Adrenal gland (tissue), 12 donors: ENCODE data around the gene LRRC56. TPM values are rescaled to one million over a fixed set of nuclear protein-coding genes. Genes with fewer than 3 reads are reported as not detected.

ENCODE experiments used
- DNase-seq, 7 donors: peaks; one replicate each; pipeline ENCODE4 v3.0.0-alpha.2; 2019 to 2020
- H3K27ac ChIP-seq, 5 donors: fragments of 200-600 bp; sonication (generic) in 4 of 5; 1 replicate in 3 of 5; 2 replicates in 2 of 5; pipeline versions ENCODE4 v1.5.1 to v1.8.0; 2016 to 2020; ENCODE audit warnings: mild to moderate bottlenecking in 1 of 5
- H3K27me3 ChIP-seq: fragments of 200-600 bp; 2 replicates; pipeline ENCODE4 v1.8.0; 2021
- H3K36me3 ChIP-seq, 2 donors: fragments of 200-600 bp; replicated peaks in 1 of 2; 1 replicate in 1 of 2; 2 replicates in 1 of 2; pipeline versions ENCODE4 v1.5.1 to v1.8.0; 2018 to 2022
- H3K4me1 ChIP-seq, 2 donors: fragments of 200-600 bp; replicated peaks in 1 of 2; 1 replicate in 1 of 2; 2 replicates in 1 of 2; pipeline versions ENCODE4 v1.5.1 to v1.8.0; 2018 to 2021
- H3K4me3 ChIP-seq, 4 donors: fragments of 200-600 bp; sonication (generic) in 3 of 4; one replicate each; pipeline ENCODE4 v1.5.1; 2016 to 2018
- H3K9me3 ChIP-seq, 3 donors: fragments of 200-600 bp; sonication (generic) in 1 of 3; replicated peaks in 1 of 3; 1 replicate in 2 of 3; 2 replicates in 1 of 3; pipeline versions ENCODE4 v1.5.1 to v1.8.0; 2016 to 2021
- CTCF ChIP-seq, 6 experiments: fragments of 450-650 bp in 4 of 6; fragments of 200-600 bp in 2 of 6; sonication (generic) in 1 of 6; IDR thresholded peaks; 1 replicate in 5 of 6; 2 replicates in 1 of 6; pipeline versions ENCODE4 v1.5.1 to v1.8.0; 2016 to 2021; ENCODE audit warnings: antibody characterized with exemption in 6 of 6, mild to moderate bottlenecking in 2 of 6, moderate library complexity in 1 of 6
- POLR2A ChIP-seq, 2 donors: fragments of 450-650 bp; IDR thresholded peaks; one replicate each; pipeline ENCODE4 v1.6.1; 2017; ENCODE audit warnings: antibody characterized with exemption in 2 of 2, mild to moderate bottlenecking in 2 of 2, moderate library complexity in 1 of 2
- WGBS, 4 donors: extraction: QIAGEN DNeasy Blood & Tissue Kit in 2 of 4; methylation state at CpG; one replicate each; pipeline versions ENCODE4 v1.1.5 to v1.1.7; 2013 to 2017; 5-methylcytosine and 5-hydroxymethylcytosine counted together
- intact Hi-C, 2 donors: fragments of 100-400 bp; cut with DNase I; formaldehyde crosslinking; loops; one replicate each; pipeline versions ENCODE4 v1.14.1 to v1.15.0; 2022 to 2023
- polyA plus RNA-seq, 3 donors: library from polyadenylated mRNA; stranded (reverse); fragments of 200-250 nt in 2 of 3; fragments of 350-450 nt in 1 of 3; fragmentation: Illumina TruSeq in 1 of 3; extraction: RNeasy Lipid Tissue Mini Kit (QIAGEN cat#74804) in 1 of 3; gene quantifications; one replicate each; pipeline ENCODE4 v1.2.3, GENCODE V29; 2013 to 2014
- total RNA-seq, 9 donors: library from RNA; depleted of rRNA in 4 of 9; stranded (reverse); fragments of >200 nt in 4 of 9; fragments of 120-200 nt in 1 of 9; fragmentation: NEBNext Ultra II Directional in 1 of 9; extraction: Animal tissue kit (Norgen Biotek cat#: 25700) in 1 of 9; gene quantifications; one replicate each; pipeline versions ENCODE4 v1.1.0 to v1.2.4, GENCODE V29; 2013 to 2023
- donor health status: healthy with polysubstance abuse.
- donor health status: Bipolar disorder and iron deficiency.
- donor health status: DM: yes; HTN: yes; CAD: no.
- donor health status: DM: no; HTN: no; CAD: no.
- donor health status: DM: no; HTN: no; CAD: no.
- donor health status: DM: yes; HTN: yes; CAD: no.

Gene LRRC56
- total and polyA plus RNA-seq, 12 donors, result 0.32 to 4.3 (median 0.96) TPM; not detected in 2

GRCh38 chr11:551596-551995 is 14.3 kb downstream of the LRRC56 start:
- Histone ChIP-seq H3K4me1 (peaks cover 0 to 14% of the 10 kb centered on the region in 2 donors), H3K9me3 (no peaks in the 10 kb centered on the region), H3K27ac (no peak overlapping the region), H3K4me3 (no peak overlapping the region), H3K36me3 (no peaks in the 10 kb centered on the region), H3K27me3 (peaks cover 24% of the 10 kb centered on the region)
- intact Hi-C loops, result loop anchor here (5.0 to 10.0 kb wide), 2 partner anchors 171 to 173 kb away; no protein-coding TSS in a partner anchor
- no peak for DNase-seq
- TF ChIP-seq CTCF (IDR thresholded peaks at IDR 0.05), result no peak
- TF ChIP-seq POLR2A (IDR thresholded peaks at IDR 0.05), result no peak
- WGBS, 4 donors, result 76 to 81% (median 79%) methylated on average over 7 to 12 of the region's 12 CpGs; no CpG with 5 or more reads in 1 of the 4 donors

GRCh38 chr11:553083-553987 is 16.0 kb downstream of the LRRC56 start:
- WGBS, 4 donors, result 64 to 72% (median 68%) methylated on average over 19 to 27 of the region's 27 CpGs
- DNase-seq, result peak in 1 of 7 donors; percentile 44
- intact Hi-C loops, result loop anchor here (5.0 to 10.0 kb wide), 2 partner anchors 169 to 171 kb away; no protein-coding TSS in a partner anchor
- Histone ChIP-seq H3K27me3 (peaks cover 24% of the 10 kb centered on the region), H3K4me1 (peaks cover 0 to 14% of the 10 kb centered on the region in 2 donors), H3K9me3 (no peaks in the 10 kb centered on the region), H3K36me3 (no peaks in the 10 kb centered on the region), H3K27ac (no peak overlapping the region), H3K4me3 (no peak overlapping the region)
- TF ChIP-seq POLR2A (IDR thresholded peaks at IDR 0.05) (no peak), CTCF (IDR thresholded peaks at IDR 0.05) (no peak)

- Histone ChIP-seq H3K27me3 (peaks cover 24% of the 10 kb centered on the region), H3K4me3 (no peak overlapping the region), H3K27ac (no peak overlapping the region), H3K9me3 (no peaks in the 10 kb centered on the region), H3K36me3 (no peaks in the 10 kb centered on the region), H3K4me1 (peaks cover 0 to 14% of the 10 kb centered on the region in 2 donors)
- TF ChIP-seq CTCF (IDR thresholded peaks at IDR 0.05) (no peak), POLR2A (IDR thresholded peaks at IDR 0.05) (no peak)
- intact Hi-C loops, result loop anchor here (5.0 to 10.0 kb wide), 2 partner anchors 168 to 171 kb away; no protein-coding TSS in a partner anchor
- WGBS, 4 donors, result 45 to 70% (median 50%) methylated on average over 3 to 11 of the region's 11 CpGs
- DNase-seq, result no peak
Observed at GRCh38 chr11:553988-554340, 16.6 kb downstream of the LRRC56 start.

- 11 to 60% (median 13%) methylated on average over 1 to 48 of the region's 60 CpGs; no CpG with 5 or more reads in 1 of the 4 donors for WGBS, 4 donors
- Histone ChIP-seq H3K27me3 (peaks cover 24% of the 10 kb centered on the region), H3K9me3 (no peaks in the 10 kb centered on the region), H3K4me3 (peak overlapping the region in 1 of 4 donors; percentile 41), H3K36me3 (no peaks in the 10 kb centered on the region), H3K27ac (no peak overlapping the region), H3K4me1 (peaks cover 0 to 14% of the 10 kb centered on the region in 2 donors)
- DNase-seq, result peak in 3 of 7 donors; percentile 52 to 59 (median 57)
- TF ChIP-seq CTCF (IDR thresholded peaks at IDR 0.05) (peak in 4 of 6 experiments; percentile 27 to 60 (median 36)), POLR2A (IDR thresholded peaks at IDR 0.05) (no peak)
- intact Hi-C loops, result loop anchor here (5.0 to 10.0 kb wide), 3 partner anchors 58 to 170 kb away; no protein-coding TSS in a partner anchor
Observed at GRCh38 chr11:554428-555226, 17.3 kb downstream of the LRRC56 start.
